Activated T-cell treated with anti-CD3 and anti-CD28 coated beads for 1 hour (primary cell): ENCODE data around the gene KCNQ4.

Source experiments
- DNase-seq: peaks from one replicate; pipeline ENCODE4 v3.0.0-alpha.2; 2020; ENCODE audit warnings: low read depth

KCNQ4 gene

GRCh38 chr1:40840526-40841323 lies 57.1 kb downstream of the KCNQ4 start:
- DNase-seq, result no peak

GRCh38 chr1:40841602-40842001 lies 58.0 kb downstream of the KCNQ4 start:
- DNase-seq, result no peak

GRCh38 chr1:40842207-40842606 lies 58.6 kb downstream of the KCNQ4 start:
- DNase-seq, result no peak

- DNase-seq, result no peak
Measured at GRCh38 chr1:40842691-40843090, 59.1 kb downstream of the KCNQ4 start.

GRCh38 chr1:40844079-40844478 lies 60.5 kb downstream of the KCNQ4 start:
- no peak for DNase-seq

GRCh38 chr1:40844887-40845878 lies 61.6 kb downstream of the KCNQ4 start:
- DNase-seq, result no peak

GRCh38 chr1:40845895-40846294 lies 62.3 kb downstream of the KCNQ4 start:
- no peak for DNase-seq

GRCh38 chr1:40847023-40847745 lies 63.6 kb downstream of the KCNQ4 start:
- no peak for DNase-seq

GRCh38 chr1:40848530-40849189 lies 65.1 kb downstream of the KCNQ4 start:
- DNase-seq, result no peak

DNA sequence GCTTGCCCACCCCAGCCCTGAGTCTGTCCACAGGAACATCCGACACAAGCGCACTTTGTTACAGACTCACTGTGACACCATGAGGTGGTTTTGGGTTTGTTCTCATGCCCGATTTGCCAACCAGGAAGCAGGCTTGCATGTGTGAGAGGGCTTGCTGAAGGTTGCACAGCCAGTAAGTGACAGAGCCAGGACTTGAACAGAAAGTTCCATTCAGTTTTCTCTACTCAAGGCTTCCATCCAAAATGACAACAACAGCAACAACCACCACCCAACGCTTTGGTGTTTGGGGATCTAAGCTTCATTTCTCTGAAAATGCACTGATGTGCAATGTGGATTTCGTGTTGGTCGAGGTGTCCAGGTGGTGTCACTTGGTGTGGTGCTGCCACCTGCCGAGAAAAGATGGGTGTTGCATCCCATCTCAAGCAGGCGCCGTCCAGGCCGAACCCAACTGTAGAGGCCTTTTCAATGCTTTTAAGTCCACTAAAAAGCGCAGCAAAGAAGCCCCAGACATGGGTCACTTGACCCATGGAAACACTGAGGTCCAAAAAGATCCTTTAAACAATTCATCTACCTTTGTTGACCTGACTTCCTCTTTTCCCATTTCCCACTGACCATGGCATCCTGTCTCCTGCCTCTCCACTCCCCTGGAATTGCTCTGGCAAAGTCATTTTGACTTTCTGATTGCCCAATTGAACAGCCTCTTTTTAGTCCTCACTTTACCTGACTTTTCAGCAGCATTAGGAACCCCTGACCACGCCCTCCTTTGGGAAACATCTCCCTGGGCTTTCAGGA lies 66.4 kb downstream of the KCNQ4 start:
- peak; percentile 79 for DNase-seq

- DNase-seq, result no peak
Measured at GRCh38 chr1:40851643-40852042, 68.1 kb downstream of the KCNQ4 start.

- DNase-seq, result no peak
Measured at GRCh38 chr1:40853113-40853884, 69.7 kb downstream of the KCNQ4 start.

- DNase-seq, result no peak
Measured at GRCh38 chr1:40853885-40854170, 70.2 kb downstream of the KCNQ4 start.

DNA sequence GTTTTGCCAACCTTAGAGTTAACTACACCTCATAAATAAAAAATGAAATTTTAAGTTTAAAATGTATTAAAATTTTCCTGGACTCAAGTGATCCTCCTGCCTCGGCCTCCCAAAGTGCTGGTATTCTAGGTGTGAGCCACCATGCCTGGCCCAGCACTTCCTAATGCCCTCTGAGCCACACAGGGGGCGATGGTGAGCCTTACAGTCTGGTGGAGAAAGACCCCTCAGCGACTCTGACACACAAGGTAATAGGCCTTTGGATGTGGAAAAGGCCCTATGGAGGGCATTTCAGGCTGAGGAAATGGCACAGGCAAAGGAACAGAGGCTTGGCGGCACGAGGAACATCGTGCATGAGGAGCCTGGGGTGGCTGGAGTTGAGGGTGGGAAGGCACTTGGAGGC lies 71.9 kb downstream of the KCNQ4 start:
- DNase-seq, result no peak

- DNase-seq, result no peak
Measured at GRCh38 chr1:40856116-40856515, 72.5 kb downstream of the KCNQ4 start.

DNA sequence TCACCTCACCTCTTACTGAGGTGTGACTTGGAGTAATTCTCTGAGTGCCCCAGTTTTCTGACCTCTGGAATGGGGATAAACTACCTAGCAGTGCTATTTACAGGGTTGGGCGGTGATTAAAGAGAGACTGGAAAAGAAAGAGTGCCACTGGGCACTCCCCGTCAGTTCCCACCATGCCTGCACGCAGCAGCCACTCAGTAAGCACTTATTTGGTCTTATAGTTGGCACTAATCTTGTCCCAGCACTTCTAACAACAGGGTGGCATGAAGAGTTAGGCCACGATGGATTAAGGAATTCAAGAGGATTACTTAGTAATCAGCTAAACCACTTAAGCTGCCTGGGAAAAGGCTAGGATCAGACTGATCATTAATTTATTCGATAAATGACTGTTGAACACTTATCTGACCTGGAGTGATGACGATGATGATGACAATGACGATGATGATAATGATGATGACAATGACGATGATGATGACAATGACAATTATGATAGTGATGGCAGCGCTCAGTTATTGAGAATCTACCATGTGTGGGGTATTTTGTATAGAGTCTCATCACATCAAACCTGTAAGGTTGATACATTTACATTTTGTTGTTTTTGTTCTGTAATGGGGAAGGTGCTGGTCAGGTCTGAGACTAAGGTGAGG lies 73.2 kb downstream of the KCNQ4 start:
- no peak for DNase-seq

- no peak for DNase-seq
Measured at GRCh38 chr1:40857737-40858136, 74.2 kb downstream of the KCNQ4 start.

GRCh38 chr1:40858856-40859416 lies 75.3 kb downstream of the KCNQ4 start:
- DNase-seq, result no peak

GRCh38 chr1:40860706-40861223 lies 77.2 kb downstream of the KCNQ4 start:
- no peak for DNase-seq
